SU-DHL-6 (cell line): Measurements from ENCODE around the gene SEMA4D.

Experiments used
- H2AFZ ChIP-seq: fragments of 200-600 bp; sonication (generic); 2 replicates; pipeline ENCODE4 v1.6.1; 2014; ENCODE audit warnings: low read depth, mild to moderate bottlenecking, moderate library complexity, mixed read lengths, antibody characterized with exemption, low read length; ENCODE audit not compliant: severe bottlenecking
- H3F3A ChIP-seq: fragments of 200-600 bp; shearing (Covaris generic); 2 replicates; pipeline ENCODE4 v1.6.0; 2016; ENCODE audit warnings: antibody characterized with exemption, mild to moderate bottlenecking; ENCODE audit not compliant: insufficient read depth
- H3K27ac ChIP-seq: fragments of 200-600 bp; sonication (generic); 2 replicates; pipeline ENCODE4 v1.5.1; 2016; ENCODE audit warnings: low read depth, mild to moderate bottlenecking, low read length, moderate library complexity, mixed read lengths
- H3K27me3 ChIP-seq: fragments of 200-600 bp; sonication (generic), shearing (Covaris generic); 2 replicates; pipeline ENCODE4 v1.6.0; 2014; ENCODE audit warnings: mild to moderate bottlenecking, low read length
- H3K36me3 ChIP-seq: fragments of 200-600 bp; sonication (generic); 2 replicates; pipeline ENCODE4 v1.6.1; 2014; ENCODE audit warnings: mild to moderate bottlenecking, low read length, mixed read lengths
- H3K4me2 ChIP-seq: fragments of 300-600, 200-600 bp; shearing (Covaris generic), sonication (generic); 2 replicates; pipeline ENCODE4 v1.6.0; 2014; ENCODE audit warnings: low read length, low read depth, mild to moderate bottlenecking; ENCODE audit not compliant: poor library complexity, severe bottlenecking
- H3K4me3 ChIP-seq: fragments of 200-600 bp; sonication (generic); 2 replicates; pipeline ENCODE4 v1.5.1; 2014; ENCODE audit warnings: antibody characterized with exemption, low read length, mild to moderate bottlenecking, mixed read lengths; ENCODE audit not compliant: insufficient read depth, poor library complexity, severe bottlenecking
- H3K79me2 ChIP-seq: fragments of 200-600 bp; sonication (generic); 2 replicates; pipeline ENCODE4 v1.6.1; 2014; ENCODE audit warnings: mild to moderate bottlenecking, low read length, moderate library complexity; ENCODE audit not compliant: insufficient read depth
- H3K9ac ChIP-seq: fragments of 200-600 bp; sonication (generic); 2 replicates; pipeline ENCODE4 v1.7.0; 2014; ENCODE audit warnings: mild to moderate bottlenecking, low read length
- H3K9me2 ChIP-seq: fragments of 200-600 bp; sonication (generic); replicated peaks from 2 replicates; pipeline ENCODE4 v1.6.1; 2014; ENCODE audit warnings: low read length; ENCODE audit not compliant: insufficient read depth
- H3K9me3 ChIP-seq: fragments of 200-600 bp; sonication (generic); 2 replicates; pipeline ENCODE4 v1.6.1; 2014; ENCODE audit warnings: low read length, mixed read lengths; ENCODE audit not compliant: insufficient read depth
- H4K20me1 ChIP-seq: fragments of 200-600 bp; sonication (generic); 2 replicates; pipeline ENCODE4 v1.6.1; 2014; ENCODE audit warnings: low read depth, mild to moderate bottlenecking, antibody characterized with exemption, low read length, moderate library complexity, mixed read lengths
- CTCF ChIP-seq: fragments of 200-600 bp; sonication (generic); IDR thresholded peaks from one replicate; pipeline ENCODE4 v1.5.1; 2017; ENCODE audit warnings: antibody characterized with exemption, mild to moderate bottlenecking, low read length, moderate library complexity; ENCODE audit not compliant: insufficient read depth, poor library complexity, severe bottlenecking
- EZH2phosphoT487 ChIP-seq: fragments of 200-600 bp; sonication (generic), shearing (Covaris generic); conservative IDR thresholded peaks from 2 replicates; pipeline ENCODE4 v1.6.1; 2018; ENCODE audit warnings: mild to moderate bottlenecking, antibody characterized with exemption, low read length, moderate library complexity, mixed read lengths

The SEMA4D gene

GRCh38 chr9:89411759-89412158, 86.2 kb downstream of the SEMA4D start:
- H3F3A ChIP-seq, result no peaks in the 10 kb centered on the region
- H3K9me3 ChIP-seq, result no peaks in the 10 kb centered on the region
- H3K27ac ChIP-seq, result no peak overlapping the region
- no peaks in the 10 kb centered on the region for H4K20me1 ChIP-seq
- H3K9ac ChIP-seq, result no peak overlapping the region
- H3K36me3 ChIP-seq, result no peaks in the 10 kb centered on the region
- H3K9me2 ChIP-seq, result no peaks in the 10 kb centered on the region
- H2AFZ ChIP-seq, result no peak overlapping the region
- H3K4me3 ChIP-seq, result no peak overlapping the region
- TF ChIP-seq EZH2phosphoT487, result no peak
- no peaks in the 10 kb centered on the region for H3K27me3 ChIP-seq
- H3K4me2 ChIP-seq, result no peak overlapping the region
- H3K79me2 ChIP-seq, result no peaks in the 10 kb centered on the region

- no peaks in the 10 kb centered on the region for H3K79me2 ChIP-seq
- H2AFZ ChIP-seq, result no peak overlapping the region
- no peaks in the 10 kb centered on the region for H3K9me2 ChIP-seq
- no peaks in the 10 kb centered on the region for H3F3A ChIP-seq
- H3K4me2 ChIP-seq, result no peak overlapping the region
- no peak overlapping the region for H3K27ac ChIP-seq
- no peaks in the 10 kb centered on the region for H3K27me3 ChIP-seq
- H3K9me3 ChIP-seq, result no peaks in the 10 kb centered on the region
- no peak overlapping the region for H3K4me3 ChIP-seq
- H4K20me1 ChIP-seq, result no peaks in the 10 kb centered on the region
- no peaks in the 10 kb centered on the region for H3K36me3 ChIP-seq
- TF ChIP-seq EZH2phosphoT487 (no peak), CTCF (no peak)
- no peak overlapping the region for H3K9ac ChIP-seq
These were observed 87.1 kb downstream of the SEMA4D start for GRCh38 chr9:89410641-89411350.

GRCh38 chr9:89410022-89410421, 87.9 kb downstream of the SEMA4D start:
- Histone ChIP-seq H3K4me3 (no peak overlapping the region), H3K9me2 (no peaks in the 10 kb centered on the region), H3K9me3 (no peaks in the 10 kb centered on the region), H3K4me2 (no peak overlapping the region), H3K9ac (no peak overlapping the region), H3F3A (no peaks in the 10 kb centered on the region), H2AFZ (no peak overlapping the region), H3K36me3 (no peaks in the 10 kb centered on the region), H3K79me2 (no peaks in the 10 kb centered on the region), H3K27ac (no peak overlapping the region), H4K20me1 (no peaks in the 10 kb centered on the region), H3K27me3 (no peaks in the 10 kb centered on the region)
- TF ChIP-seq EZH2phosphoT487 (no peak), CTCF (no peak)

GRCh38 chr9:89409466-89409865, 88.4 kb downstream of the SEMA4D start:
- Histone ChIP-seq H3K36me3 (no peaks in the 10 kb centered on the region), H4K20me1 (no peaks in the 10 kb centered on the region), H3K4me3 (no peak overlapping the region), H3K9me3 (no peaks in the 10 kb centered on the region), H3K4me2 (no peak overlapping the region), H3K79me2 (no peaks in the 10 kb centered on the region), H3F3A (no peaks in the 10 kb centered on the region), H2AFZ (no peak overlapping the region), H3K9me2 (no peaks in the 10 kb centered on the region), H3K27me3 (no peaks in the 10 kb centered on the region), H3K9ac (no peak overlapping the region), H3K27ac (no peak overlapping the region)
- no peak for TF ChIP-seq EZH2phosphoT487
- no peak for TF ChIP-seq CTCF
